Neuronal stem cell (in vitro differentiated cells): ENCODE measurements around the gene NOM1.
A peak's percentile ranks its signal among the peaks of the same experiment; 100 is the strongest.
"Not testable (repeated sequence)": the region's sequence is repeated elsewhere in the genome, so short reads cannot be mapped to it uniquely, and the experiment has no call there.

ENCODE experiments used
- DNase-seq: peaks from one replicate; pipeline ENCODE4 v3.0.0-alpha.2; 2013; ENCODE audit warnings: low spot score
- H2AFZ ChIP-seq: one replicate; pipeline ENCODE4 v1.6.1; 2013; ENCODE audit warnings: mild to moderate bottlenecking, low read length, inconsistent platforms
- H2AK5ac ChIP-seq: 2 replicates; pipeline ENCODE4 v1.6.1; 2013; ENCODE audit warnings: low read depth, mild to moderate bottlenecking, inconsistent platforms, low read length, moderate library complexity, mixed read lengths
- H2BK120ac ChIP-seq: 2 replicates; pipeline ENCODE4 v1.6.1; 2013; ENCODE audit warnings: low read depth, mild to moderate bottlenecking, inconsistent platforms, low read length, moderate library complexity, mixed read lengths
- H2BK12ac ChIP-seq: one replicate; pipeline ENCODE4 v1.6.1; 2013; ENCODE audit warnings: low read length, inconsistent platforms
- H2BK15ac ChIP-seq: 2 replicates; pipeline ENCODE4 v1.6.1; 2013; ENCODE audit warnings: mild to moderate bottlenecking, low read length, inconsistent platforms, mixed read lengths
- H2BK5ac ChIP-seq: one replicate; pipeline ENCODE4 v1.6.1; 2013; ENCODE audit warnings: inconsistent platforms, mild to moderate bottlenecking, low read length, moderate library complexity
- H3K14ac ChIP-seq: one replicate; pipeline ENCODE4 v1.6.1; 2013; ENCODE audit warnings: low read length, inconsistent platforms
- H3K18ac ChIP-seq: 2 replicates; pipeline ENCODE4 v1.6.1; 2013; ENCODE audit warnings: low read length, inconsistent platforms
- H3K23ac ChIP-seq: 2 replicates; pipeline ENCODE4 v1.6.1; 2013; ENCODE audit warnings: low read depth, mild to moderate bottlenecking, mixed read lengths, low read length, inconsistent platforms; ENCODE audit not compliant: poor library complexity
- H3K27ac ChIP-seq: replicated peaks from 3 replicates; pipeline ENCODE4 v1.5.1; 2013; ENCODE audit warnings: low read length, inconsistent platforms
- H3K27me3 ChIP-seq, 3 experiments: 2 replicates each; pipeline ENCODE4 v1.6.1; 2013; ENCODE audit warnings: low read length in 3 of 3, mild to moderate bottlenecking in 2 of 3, inconsistent platforms in 1 of 3, low read depth in 1 of 3, mixed read lengths in 1 of 3, moderate library complexity in 1 of 3; ENCODE audit not compliant: control insufficient read depth in 3 of 3, insufficient read depth in 3 of 3
- H3K36me3 ChIP-seq, 2 donors: replicated peaks in 1 of 2; 2 replicates each; pipeline ENCODE4 v1.6.1; 2013; ENCODE audit warnings: low read length in 2 of 2; ENCODE audit not compliant: control insufficient read depth in 2 of 2, insufficient read depth in 2 of 2
- H3K4ac ChIP-seq: 2 replicates; pipeline ENCODE4 v1.6.1; 2013; ENCODE audit warnings: inconsistent platforms, mild to moderate bottlenecking, low read length, moderate library complexity
- H3K4me1 ChIP-seq, 2 donors: 1 replicate in 1 of 2; 2 replicates in 1 of 2; pipeline ENCODE4 v1.6.1; 2013; ENCODE audit warnings: low read length in 2 of 2, low read depth in 1 of 2; ENCODE audit not compliant: control insufficient read depth in 2 of 2, insufficient read depth in 1 of 2
- H3K4me2 ChIP-seq: one replicate; pipeline ENCODE4 v1.6.1; 2013; ENCODE audit warnings: mild to moderate bottlenecking, low read length, inconsistent platforms; ENCODE audit not compliant: insufficient read depth, poor library complexity, severe bottlenecking
- H3K4me3 ChIP-seq, 2 donors: 2 replicates each; pipeline ENCODE4 v1.5.1; 2013; ENCODE audit warnings: low read length in 2 of 2, mild to moderate bottlenecking in 2 of 2, inconsistent platforms in 1 of 2, moderate library complexity in 1 of 2
- H3K79me1 ChIP-seq: one replicate; pipeline ENCODE4 v1.6.1; 2013; ENCODE audit warnings: low read depth, mild to moderate bottlenecking, inconsistent platforms, low read length, moderate library complexity
- H3K9ac ChIP-seq: one replicate; pipeline ENCODE4 v1.6.1; 2013; ENCODE audit warnings: mild to moderate bottlenecking, low read depth, low read length, inconsistent platforms; ENCODE audit not compliant: poor library complexity
- H3K9me3 ChIP-seq, 2 donors: replicated peaks in 1 of 2; 2 replicates each; pipeline versions ENCODE3 to v1.6.1; 2013; ENCODE audit warnings: low read length in 2 of 2, mild to moderate bottlenecking in 2 of 2, inconsistent platforms in 1 of 2, low read depth in 1 of 2, mixed read lengths in 1 of 2, moderate library complexity in 1 of 2; ENCODE audit not compliant: control insufficient read depth in 2 of 2, insufficient read depth in 1 of 2
- H4K8ac ChIP-seq: one replicate; pipeline ENCODE4 v1.6.1; 2013; ENCODE audit warnings: low read depth, mild to moderate bottlenecking, inconsistent platforms, low read length, moderate library complexity
- H4K91ac ChIP-seq: one replicate; pipeline ENCODE4 v1.6.1; 2013; ENCODE audit warnings: low read length, low read depth, mild to moderate bottlenecking, inconsistent platforms; ENCODE audit not compliant: poor library complexity
- WGBS, 2 donors: extraction: QIAGEN DNeasy Blood & Tissue Kit; methylation state at CpG; one replicate each; pipeline ENCODE4 v1.1.7; 2013; ENCODE audit warnings: missing lambda C conversion rate in 2 of 2, mixed read lengths in 1 of 2; ENCODE audit not compliant: insufficient read length in 2 of 2, insufficient replicate concordance in 1 of 2; ENCODE audit errors: extremely low coverage in 2 of 2; 5-methylcytosine and 5-hydroxymethylcytosine counted together

The NOM1 gene

DNA sequence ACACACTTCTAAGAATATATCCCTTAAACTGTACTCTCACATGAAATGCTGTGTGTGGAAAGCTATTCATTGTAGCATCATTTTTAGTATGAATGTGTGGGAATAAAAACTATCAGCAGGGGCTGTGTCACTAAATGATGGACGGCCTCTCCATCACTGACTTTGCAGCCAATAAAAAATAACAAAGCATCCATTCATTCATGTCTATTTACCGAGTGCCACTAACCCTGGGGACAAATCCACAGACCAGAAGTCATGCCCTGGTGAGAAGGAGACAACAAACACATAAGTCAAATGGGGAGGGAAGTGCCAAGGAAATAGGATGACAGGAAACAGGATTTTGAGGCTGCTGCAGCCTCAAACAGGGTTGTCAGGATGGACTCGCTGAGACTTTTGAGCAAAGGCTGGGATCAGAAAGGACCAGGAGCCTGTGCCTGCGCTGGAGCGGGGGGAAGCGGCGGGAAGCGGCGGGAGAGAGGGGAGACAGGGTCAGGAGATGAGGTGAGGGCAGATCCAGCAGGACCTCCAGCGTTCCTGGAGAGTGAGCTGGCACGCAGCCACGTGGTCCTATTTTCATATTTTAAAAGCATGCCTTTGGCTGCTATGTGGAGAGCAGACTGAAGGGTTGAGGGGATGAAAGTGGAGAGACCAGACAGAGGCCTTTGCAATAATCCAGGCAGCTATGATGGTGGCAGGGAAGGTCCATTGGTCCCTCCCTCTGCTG lies 2.2 kb upstream of the NOM1 start:
- no peak overlapping the region for H3K18ac ChIP-seq
- peak overlapping the region; percentile 51 for H2AFZ ChIP-seq
- no peak overlapping the region for H2AK5ac ChIP-seq
- no peaks in the 10 kb centered on the region for H3K79me1 ChIP-seq
- H4K8ac ChIP-seq: no peak overlapping the region
- H2BK120ac ChIP-seq: no peak overlapping the region
- H3K14ac ChIP-seq: no peak overlapping the region
- no peak overlapping the region for H3K4me2 ChIP-seq
- H3K27me3 ChIP-seq: peaks cover 0 to 29% (median 2%) of the 10 kb centered on the region in 3 experiments
- H3K27ac ChIP-seq: no peak overlapping the region
- no peaks in the 10 kb centered on the region for H3K9me3 ChIP-seq
- no CpG with 5 or more reads among the region's 12 CpGs for WGBS, 2 donors
- H2BK15ac ChIP-seq: no peak overlapping the region
- no peak overlapping the region for H3K4ac ChIP-seq
- H2BK12ac ChIP-seq: no peak overlapping the region
- peaks cover 0 to 6% of the 10 kb centered on the region in 2 donors for H3K36me3 ChIP-seq
- H3K4me1 ChIP-seq: peaks cover 10 to 14% of the 10 kb centered on the region in 2 donors
- H3K23ac ChIP-seq: no peak overlapping the region
- no peak overlapping the region for H4K91ac ChIP-seq
- no peak for DNase-seq
- H3K4me3 ChIP-seq: no peak overlapping the region
- H3K9ac ChIP-seq: no peak overlapping the region
- no peak overlapping the region for H2BK5ac ChIP-seq

DNA sequence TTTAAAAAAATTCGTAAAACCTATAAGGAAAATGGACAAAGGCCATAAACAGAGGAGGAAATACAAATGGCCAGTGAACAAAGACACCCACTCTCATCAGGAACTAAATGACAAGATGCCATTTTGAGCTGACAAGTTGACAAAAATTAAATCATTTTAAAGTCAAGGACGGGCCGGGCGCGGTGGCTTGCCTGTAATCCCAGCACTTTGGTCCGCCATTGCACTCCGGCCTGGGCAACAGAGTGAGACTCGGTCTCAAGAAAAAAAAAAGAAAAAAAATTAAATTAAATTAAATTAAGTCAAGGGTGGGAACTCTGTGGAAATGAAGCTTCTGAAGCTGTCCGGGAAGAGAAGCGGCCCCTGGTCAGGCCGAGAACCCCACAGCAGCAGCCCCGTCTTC lies 1.2 kb upstream of the NOM1 start:
- Histone ChIP-seq H4K8ac (no peak overlapping the region), H3K4me3 (no peak overlapping the region)
- WGBS, 2 donors: no CpG with 5 or more reads among the region's 12 CpGs

DNA sequence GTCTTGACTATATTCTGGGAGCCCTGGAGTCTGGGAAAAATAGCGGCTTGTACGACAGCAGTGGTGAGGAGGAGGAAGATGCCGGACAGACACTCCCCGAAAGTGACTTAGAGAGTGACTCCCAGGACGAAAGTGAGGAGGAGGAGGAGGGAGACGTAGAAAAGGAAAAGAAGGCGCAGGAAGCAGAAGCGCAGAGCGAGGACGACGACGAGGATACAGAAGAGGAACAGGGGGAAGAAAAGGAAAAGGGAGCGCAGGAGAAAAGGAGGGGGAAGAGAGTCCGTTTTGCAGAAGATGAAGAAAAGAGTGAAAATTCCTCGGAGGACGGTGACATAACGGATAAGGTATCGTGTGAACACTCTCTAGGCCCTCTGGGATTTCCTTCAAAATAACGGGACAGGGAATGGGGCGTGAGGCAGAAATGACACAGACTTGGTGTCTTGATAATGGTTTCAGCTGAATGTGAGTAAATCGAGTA lies 908 bp downstream of the NOM1 start:
- peaks cover 20 to 38% of the 10 kb centered on the region in 2 donors for H3K36me3 ChIP-seq
- H3K79me1 ChIP-seq: peaks cover under 1% of the 10 kb centered on the region
- H3K23ac ChIP-seq: no peak overlapping the region
- no peak for DNase-seq
- peak overlapping the region; percentile 92 for H3K4me2 ChIP-seq
- H2AK5ac ChIP-seq: peak overlapping the region; percentile 47
- H4K91ac ChIP-seq: no peak overlapping the region
- no peaks in the 10 kb centered on the region for H3K9me3 ChIP-seq
- peak overlapping the region; percentile 66 for H3K9ac ChIP-seq
- peaks cover 0 to 8% (median 2%) of the 10 kb centered on the region in 3 experiments for H3K27me3 ChIP-seq
- H3K18ac ChIP-seq: no peak overlapping the region
- no peak overlapping the region for H2BK5ac ChIP-seq
- peaks cover 8 to 11% of the 10 kb centered on the region in 2 donors for H3K4me1 ChIP-seq
- no peak overlapping the region for H2BK120ac ChIP-seq
- H4K8ac ChIP-seq: no peak overlapping the region
- H3K27ac ChIP-seq: no peak overlapping the region
- H2AFZ ChIP-seq: peak overlapping the region; percentile 98
- no peak overlapping the region for H2BK15ac ChIP-seq
- H3K14ac ChIP-seq: no peak overlapping the region
- no peak overlapping the region for H2BK12ac ChIP-seq
- WGBS, 2 donors: no CpG with 5 or more reads among the region's 21 CpGs
- H3K4ac ChIP-seq: no peak overlapping the region
- peak overlapping the region; percentile 94 to 95 for H3K4me3 ChIP-seq

More for the DNA sequence above, 1.2 kb upstream of the NOM1 start:
- Histone ChIP-seq H2BK5ac (no peak overlapping the region), H3K4me1 (peaks cover 10 to 14% of the 10 kb centered on the region in 2 donors), H3K14ac (no peak overlapping the region), H3K18ac (no peak overlapping the region), H2BK15ac (no peak overlapping the region), H4K91ac (no peak overlapping the region), H3K9ac (no peak overlapping the region), H3K4me2 (no peak overlapping the region), H2AFZ (no peak overlapping the region), H3K23ac (no peak overlapping the region), H3K27ac (no peak overlapping the region), H3K9me3 (no peaks in the 10 kb centered on the region), H2AK5ac (peak overlapping the region; percentile 32), H3K27me3 (peaks cover 0 to 24% (median 2%) of the 10 kb centered on the region in 3 experiments), H2BK12ac (no peak overlapping the region), H3K36me3 (peaks cover 7 to 17% of the 10 kb centered on the region in 2 donors), H3K79me1 (no peaks in the 10 kb centered on the region), H2BK120ac (no peak overlapping the region), H3K4ac (no peak overlapping the region)
- no peak for DNase-seq

DNA sequence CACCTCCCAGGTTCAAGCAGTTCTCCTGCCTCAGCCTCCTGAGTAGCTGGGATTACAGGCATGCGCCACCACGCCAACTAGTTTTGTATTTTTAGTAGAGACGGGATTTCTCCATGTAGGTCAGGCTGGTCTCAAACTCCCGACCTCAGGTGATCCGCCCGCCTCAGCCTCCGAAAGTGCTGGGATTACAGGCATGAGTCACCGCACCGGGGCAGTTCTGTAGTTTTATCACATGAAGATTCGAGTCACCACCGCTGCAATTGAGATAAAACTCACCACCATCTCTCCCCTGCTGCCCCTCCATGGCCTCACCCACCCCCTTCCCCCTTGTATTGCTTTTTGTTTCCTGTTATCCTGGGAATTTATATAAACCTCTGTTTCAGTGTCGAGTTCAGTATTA lies 3.7 kb downstream of the NOM1 start:
- not testable (repeated sequence) for H3K4me2 ChIP-seq, H4K8ac ChIP-seq, H3K9me3 ChIP-seq, H3K4ac ChIP-seq, H3K14ac ChIP-seq, H3K9ac ChIP-seq, H2AFZ ChIP-seq, H2BK12ac ChIP-seq, H3K79me1 ChIP-seq, DNase-seq, H2BK5ac ChIP-seq, H2AK5ac ChIP-seq, H4K91ac ChIP-seq, H2BK120ac ChIP-seq, H3K23ac ChIP-seq, H3K27ac ChIP-seq, H3K27me3 ChIP-seq, H3K18ac ChIP-seq, H3K4me3 ChIP-seq, H2BK15ac ChIP-seq
- H3K4me1 ChIP-seq: peaks cover 8 to 11% of the 10 kb centered on the region in 2 donors
- no CpG with 5 or more reads among the region's 12 CpGs for WGBS, 2 donors
- peaks cover 26 to 59% of the 10 kb centered on the region in 2 donors for H3K36me3 ChIP-seq
